Stimulated activated CD4-positive, alpha-beta T cell treated with anti-CD3 and anti-CD28 coated beads, Interleukin-2, amount 100 ng/mL, for 4 hours (primary cell): ENCODE measurements around the gene DIMT1.

Experiments used
- DNase-seq: peaks from one replicate; pipeline ENCODE4 v3.0.0-alpha.2; 2020; ENCODE audit warnings: low read depth

DIMT1 gene

GRCh38 chr5:62371409-62371808 is 32.3 kb downstream of the DIMT1 start:
- no peak for DNase-seq

- DNase-seq = no peak
Observed at GRCh38 chr5:62369039-62369438, 34.7 kb downstream of the DIMT1 start.

- DNase-seq = no peak
Observed at GRCh38 chr5:62362701-62363100, 41.0 kb downstream of the DIMT1 start.

GRCh38 chr5:62354028-62354874 is 49.5 kb downstream of the DIMT1 start:
- DNase-seq = no peak

DNA sequence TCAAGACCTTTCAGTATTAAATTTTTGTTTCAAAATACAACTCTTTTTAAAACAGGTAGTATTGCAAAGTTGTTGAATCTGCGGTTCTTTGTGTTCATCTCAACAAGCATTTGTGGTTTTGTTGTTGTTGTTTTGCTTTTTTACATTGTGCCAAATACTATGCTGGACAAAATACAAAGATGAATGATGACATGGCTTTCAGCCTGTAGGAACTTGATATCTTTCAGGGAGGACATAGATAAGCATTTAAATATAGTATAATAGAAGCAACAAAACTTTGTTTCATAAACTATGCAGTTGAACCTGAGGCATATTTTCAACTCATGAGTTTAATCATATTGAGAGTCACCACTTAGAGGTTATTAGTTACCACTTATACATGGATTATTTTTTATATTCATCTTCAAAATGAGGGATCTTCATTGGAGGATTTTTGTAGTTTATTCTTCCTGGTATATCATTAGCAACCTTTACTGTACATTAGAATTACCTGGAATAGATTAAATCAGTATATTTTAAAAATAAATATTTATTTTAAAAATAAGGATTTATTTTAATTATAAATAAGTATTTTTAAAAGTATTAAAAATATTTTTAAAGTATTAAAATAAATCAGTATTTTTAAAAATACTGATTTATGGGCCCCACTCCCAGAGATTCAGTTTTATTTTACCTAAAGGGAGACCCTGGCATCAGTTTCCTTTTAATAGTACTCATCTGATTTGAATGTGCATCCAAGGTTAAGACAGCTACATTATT is 54.8 kb downstream of the DIMT1 start:
- DNase-seq = no peak

DNA sequence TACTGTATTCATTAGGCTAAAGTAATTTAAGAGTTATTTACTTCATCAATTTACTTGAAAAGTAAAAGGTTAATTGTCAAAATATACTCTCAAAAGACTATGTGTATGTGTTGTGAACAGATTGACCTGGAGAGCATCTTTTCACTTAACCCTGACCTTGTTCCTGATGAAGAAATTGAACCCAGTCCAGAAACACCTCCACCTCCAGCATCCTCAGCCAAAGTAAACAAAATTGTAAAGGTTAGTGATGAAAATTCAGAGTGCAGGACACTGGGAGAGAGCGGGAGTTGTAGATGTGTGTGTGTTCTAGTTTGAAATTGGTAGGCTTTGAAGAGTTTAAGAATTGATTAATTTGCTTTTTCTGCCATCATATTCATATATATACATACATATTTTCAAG is 55.8 kb downstream of the DIMT1 start:
- DNase-seq = no peak

DNA sequence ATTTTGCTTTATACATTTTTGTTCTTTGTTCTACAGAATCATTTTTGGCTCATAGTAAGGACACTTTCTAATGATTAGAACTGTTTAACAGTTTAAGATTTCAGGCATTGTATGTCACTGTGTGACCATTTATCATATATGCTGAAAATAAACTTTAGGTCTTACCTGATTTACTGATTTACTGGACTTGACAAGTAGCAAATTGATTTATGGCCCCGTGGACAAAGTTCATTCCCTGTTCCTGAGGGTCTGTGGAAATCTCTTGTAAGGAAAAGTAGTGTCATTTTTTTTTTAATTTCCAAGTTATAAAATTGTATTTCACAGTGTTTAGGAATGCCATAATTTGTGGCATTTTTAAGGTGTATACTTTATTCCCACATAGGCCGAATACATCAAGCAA is 57.0 kb downstream of the DIMT1 start:
- no peak for DNase-seq

- DNase-seq = no peak
Observed at GRCh38 chr5:62343428-62343827, 60.3 kb downstream of the DIMT1 start.

DNA sequence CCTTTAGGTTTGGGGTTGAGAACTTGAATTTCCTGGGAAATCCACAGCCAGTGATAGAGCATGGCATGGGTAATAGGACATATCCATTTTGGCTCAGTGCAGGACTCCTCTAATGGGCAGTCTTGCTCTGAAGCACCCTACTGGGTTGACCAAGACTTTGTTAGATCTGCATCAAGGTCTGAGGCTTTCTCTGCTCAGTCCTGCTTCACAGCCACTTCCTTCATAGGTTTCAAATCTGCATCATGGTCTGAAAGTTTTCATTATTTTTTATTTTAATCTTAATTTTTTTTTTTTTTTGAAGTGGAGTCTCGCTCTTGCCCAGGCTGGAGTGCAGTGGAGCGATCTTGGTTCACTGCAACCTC is 61.2 kb downstream of the DIMT1 start:
- no peak for DNase-seq

GRCh38 chr5:62341783-62342475 is 61.8 kb downstream of the DIMT1 start:
- no peak for DNase-seq

DNA sequence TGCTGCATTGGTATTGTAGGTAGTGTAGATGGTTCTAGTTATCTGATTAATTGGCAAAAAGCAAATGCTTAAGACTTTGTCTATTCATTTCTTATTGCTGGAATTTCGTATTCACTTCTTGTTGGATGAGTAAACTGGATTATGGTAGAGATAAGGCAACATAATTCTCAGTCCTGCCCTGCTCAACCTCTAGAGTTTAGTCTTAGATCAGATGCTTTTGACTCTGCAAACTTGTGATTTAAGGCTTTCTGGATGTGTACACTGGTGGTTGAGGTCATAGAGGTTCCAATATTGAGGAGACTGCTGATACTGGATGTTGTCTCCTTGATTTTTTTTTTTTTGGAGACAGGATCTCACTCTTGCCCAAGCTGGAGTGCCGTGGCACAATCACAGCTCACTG is 62.7 kb downstream of the DIMT1 start:
- no peak for DNase-seq

- no peak for DNase-seq
Observed at GRCh38 chr5:62340392-62340791, 63.3 kb downstream of the DIMT1 start.
